NCI-H524 (cell line): ENCODE results near the gene PCDHGB5.
A peak's percentile ranks its signal among the peaks of the same experiment; 100 is the strongest.
"Not testable (repeated sequence)": the region's sequence is repeated elsewhere in the genome, so short reads cannot be mapped to it uniquely, and the experiment has no call there.

ENCODE experiments used
- DNase-seq, 2 experiments: peaks; one replicate each; lab custom pipeline; 2025; lab: John Stamatoyannopoulos, UW

Gene PCDHGB5

DNA sequence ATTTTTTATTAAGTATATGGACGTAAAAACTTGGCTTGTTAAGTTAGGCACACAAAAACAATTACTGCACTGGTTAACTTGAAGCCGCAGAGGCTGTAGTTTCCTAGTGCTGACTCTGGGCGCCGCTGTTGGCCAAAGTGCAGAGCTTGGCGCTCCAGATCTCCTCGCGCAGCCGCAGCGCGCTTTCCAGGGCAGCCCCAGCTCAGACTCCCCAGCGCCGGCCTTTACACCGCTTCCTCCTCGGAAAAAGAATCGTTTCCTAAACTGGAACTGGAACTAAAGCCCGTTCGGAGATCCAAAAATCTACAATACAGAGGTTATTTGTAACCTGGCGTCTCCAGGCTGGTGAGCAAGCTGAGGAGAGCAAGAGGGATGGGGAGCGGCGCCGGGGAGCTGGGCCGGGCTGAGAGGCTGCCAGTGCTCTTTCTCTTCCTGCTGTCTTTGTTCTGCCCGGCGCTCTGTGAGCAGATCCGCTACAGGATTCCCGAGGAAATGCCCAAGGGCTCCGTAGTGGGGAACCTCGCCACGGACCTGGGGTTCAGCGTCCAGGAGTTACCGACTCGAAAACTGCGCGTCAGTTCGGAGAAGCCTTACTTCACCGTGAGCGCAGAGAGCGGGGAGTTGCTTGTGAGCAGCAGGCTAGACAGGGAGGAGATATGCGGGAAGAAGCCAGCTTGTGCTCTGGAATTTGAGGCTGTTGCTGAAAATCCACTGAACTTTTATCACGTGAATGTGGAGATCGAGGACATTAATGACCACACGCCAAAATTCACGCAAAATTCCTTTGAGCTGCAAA lies at the start of gene PCDHGB5:
PCDHGB5 (plus strand) TSS at position 192 of the 796 bp plus-strand sequence; CDS start at position 373, 181 bp downstream.
- DNase-seq = not testable (repeated sequence)

DNA sequence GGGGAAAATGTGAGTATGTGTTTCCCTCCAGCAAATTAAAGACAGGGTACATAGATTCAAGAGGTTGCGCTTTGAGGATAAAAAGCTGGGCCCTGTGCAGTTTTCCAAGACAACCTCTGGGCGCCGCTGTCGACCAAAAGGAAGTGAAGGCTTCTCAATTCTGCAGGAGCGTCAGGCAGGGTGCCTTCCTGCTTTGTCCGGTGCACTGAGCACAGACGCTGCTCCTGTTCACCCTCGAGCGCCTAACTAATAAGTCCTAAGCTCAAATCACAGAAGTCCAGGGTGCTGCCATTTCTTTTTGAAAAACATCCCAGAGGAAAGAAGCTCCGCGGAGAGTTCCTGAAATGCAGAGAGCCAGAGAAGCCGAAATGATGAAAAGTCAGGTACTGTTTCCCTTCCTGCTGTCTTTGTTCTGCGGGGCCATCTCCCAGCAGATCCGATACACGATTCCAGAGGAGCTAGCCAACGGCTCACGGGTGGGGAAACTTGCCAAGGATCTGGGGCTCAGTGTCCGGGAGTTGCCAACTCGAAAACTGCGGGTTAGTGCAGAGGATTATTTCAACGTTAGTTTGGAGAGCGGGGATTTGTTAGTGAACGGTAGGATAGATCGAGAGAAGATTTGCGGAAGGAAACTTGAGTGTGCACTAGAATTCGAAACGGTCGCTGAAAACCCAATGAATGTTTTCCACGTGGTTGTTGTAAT lies 47.7 kb upstream of the PCDHGB5 start, which contains the start of gene PCDHGB1:
PCDHGB1 (plus strand) TSS at position 183 of the 703 bp plus-strand sequence; CDS start at position 345, 162 bp downstream.
- DNase-seq = peak; percentile 2 to 25

DNA sequence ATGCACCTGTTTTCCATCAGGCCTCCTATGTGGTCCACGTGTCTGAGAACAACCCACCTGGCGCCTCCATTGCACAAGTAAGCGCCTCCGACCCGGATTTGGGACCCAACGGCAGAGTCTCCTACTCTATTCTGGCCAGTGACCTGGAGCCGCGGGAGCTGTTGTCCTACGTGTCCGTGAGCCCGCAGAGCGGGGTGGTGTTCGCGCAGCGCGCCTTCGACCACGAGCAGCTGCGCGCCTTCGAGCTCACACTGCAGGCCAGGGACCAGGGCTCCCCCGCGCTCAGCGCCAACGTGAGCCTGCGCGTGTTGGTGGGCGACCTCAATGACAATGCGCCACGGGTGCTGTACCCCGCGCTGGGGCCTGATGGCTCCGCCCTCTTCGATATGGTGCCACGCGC lies 46.2 kb upstream of the PCDHGB5 start:
- no peak for DNase-seq

DNA sequence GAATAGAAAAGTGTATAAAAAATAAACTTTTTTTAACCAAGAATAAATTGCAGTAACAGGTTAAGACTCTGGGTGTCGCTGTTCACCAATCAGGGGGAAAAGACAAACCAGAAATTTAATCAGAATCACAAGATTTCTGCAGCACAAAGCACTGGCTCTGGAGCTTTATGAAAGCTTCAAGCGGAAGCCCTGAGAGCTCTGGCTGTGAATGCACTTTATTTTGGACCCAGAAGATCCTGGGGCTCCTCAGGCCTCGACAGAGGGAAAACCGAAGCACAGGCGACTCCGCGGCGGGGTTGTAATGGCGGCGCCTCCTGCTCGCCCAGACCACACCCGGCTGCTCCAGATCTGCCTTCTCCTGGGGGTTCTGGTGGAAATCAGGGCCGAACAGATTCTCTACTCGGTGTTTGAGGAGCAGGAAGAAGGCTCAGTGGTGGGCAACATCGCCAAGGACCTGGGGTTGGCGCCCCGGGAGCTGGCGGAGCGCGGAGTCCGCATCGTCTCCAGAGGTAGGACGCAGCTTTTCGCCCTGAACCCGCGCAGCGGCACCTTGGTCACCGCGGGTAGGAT lies 42.8 kb upstream of the PCDHGB5 start, which contains the start of gene PCDHGA4:
PCDHGA4 (plus strand) TSS at position 122 of the 570 bp plus-strand sequence; CDS start at position 209, 87 bp downstream.
- no peak for DNase-seq

DNA sequence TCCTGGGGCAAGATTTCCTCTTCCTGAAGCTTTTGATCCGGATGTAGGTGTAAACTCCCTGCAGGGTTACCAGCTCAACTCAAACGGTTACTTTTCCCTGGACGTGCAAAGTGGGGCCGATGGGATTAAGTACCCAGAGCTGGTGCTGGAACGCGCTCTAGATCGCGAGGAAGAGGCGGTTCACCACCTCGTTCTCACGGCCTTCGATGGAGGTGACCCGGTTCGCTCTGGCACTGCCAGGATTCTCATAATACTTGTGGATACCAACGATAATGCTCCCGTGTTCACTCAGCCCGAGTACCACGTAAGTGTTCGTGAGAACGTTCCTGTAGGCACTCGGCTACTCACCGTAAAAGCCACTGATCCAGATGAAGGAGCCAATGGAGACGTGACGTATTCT lies 42.1 kb upstream of the PCDHGB5 start:
- no peak for DNase-seq

DNA sequence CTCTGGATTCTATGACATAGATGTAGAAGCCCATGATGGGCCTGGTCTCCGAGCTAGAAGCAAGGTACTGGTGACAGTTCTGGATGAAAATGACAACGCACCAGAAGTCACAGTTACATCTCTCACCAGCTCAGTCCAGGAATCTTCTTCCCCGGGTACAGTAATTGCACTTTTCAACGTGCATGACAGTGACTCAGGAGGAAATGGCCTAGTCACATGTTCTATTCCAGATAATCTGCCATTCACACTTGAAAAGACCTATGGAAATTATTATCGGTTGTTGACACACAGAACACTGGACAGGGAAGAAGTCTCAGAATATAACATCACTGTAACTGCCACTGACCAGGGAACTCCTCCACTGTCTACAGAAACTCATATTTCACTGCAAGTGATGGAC lies 41.6 kb upstream of the PCDHGB5 start:
- no peak for DNase-seq

DNA sequence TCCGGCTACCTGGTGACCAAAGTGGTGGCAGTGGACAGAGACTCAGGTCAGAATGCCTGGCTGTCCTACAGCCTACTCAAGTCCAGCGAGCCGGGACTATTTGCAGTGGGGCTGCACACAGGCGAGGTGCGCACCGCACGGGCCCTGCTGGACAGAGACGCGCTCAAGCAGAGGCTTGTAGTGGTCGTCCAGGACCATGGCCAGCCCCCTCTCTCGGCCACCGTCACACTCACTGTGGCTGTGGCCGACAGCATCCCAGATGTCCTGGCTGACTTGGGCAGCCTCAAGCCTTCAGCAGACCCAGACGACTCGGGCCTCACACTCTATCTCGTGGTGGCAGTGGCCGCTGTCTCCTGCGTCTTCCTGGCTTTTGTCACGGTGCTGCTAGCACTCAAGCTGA lies 40.8 kb upstream of the PCDHGB5 start:
- no peak for DNase-seq

DNA sequence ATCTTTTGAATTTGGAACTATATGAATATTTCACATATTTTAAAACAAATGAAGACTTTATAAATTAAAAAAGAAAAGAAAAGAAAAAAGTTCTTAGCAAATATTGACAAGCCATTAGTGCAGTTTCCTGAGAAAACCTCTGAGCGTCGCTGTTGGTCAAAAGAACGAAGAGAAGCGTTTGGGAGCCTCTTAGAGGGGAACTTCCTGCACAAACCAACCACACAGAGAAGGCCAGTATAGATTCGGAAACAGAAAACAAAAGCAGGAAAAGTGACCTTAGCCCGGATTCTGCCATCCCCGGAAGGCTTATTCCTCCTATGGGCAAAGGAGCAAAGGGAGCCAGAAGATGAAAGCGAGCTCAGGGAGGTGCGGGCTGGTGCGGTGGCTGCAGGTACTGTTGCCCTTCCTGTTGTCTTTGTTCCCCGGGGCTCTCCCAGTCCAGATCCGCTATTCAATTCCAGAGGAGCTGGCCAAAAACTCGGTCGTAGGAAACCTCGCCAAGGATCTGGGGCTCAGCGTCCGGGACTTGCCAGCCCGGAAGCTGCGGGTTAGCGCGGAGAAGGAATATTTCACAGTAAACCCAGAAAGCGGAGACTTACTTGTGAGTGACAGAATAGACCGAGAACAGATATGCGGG lies 37.8 kb upstream of the PCDHGB5 start, which contains the start of gene PCDHGB2:
PCDHGB2 (plus strand) TSS at position 205 of the 637 bp plus-strand sequence; CDS start at position 347, 142 bp downstream.
- peak; percentile 41 to 54 for DNase-seq

DNA sequence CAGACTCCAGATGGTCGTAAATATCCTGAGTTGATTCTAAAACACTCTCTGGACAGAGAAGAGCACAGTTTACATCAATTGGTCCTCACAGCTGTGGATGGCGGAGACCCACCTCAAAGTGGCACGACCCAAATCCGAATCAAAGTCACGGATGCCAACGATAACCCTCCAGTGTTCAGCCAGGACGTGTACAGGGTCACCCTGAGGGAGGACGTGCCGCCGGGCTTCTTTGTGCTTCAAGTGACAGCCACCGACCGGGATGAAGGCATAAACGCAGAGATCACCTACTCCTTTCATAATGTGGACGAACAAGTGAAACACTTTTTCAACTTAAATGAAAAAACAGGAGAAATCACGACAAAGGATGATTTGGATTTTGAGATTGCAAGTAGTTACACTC lies 37.1 kb upstream of the PCDHGB5 start:
- DNase-seq = no peak

DNA sequence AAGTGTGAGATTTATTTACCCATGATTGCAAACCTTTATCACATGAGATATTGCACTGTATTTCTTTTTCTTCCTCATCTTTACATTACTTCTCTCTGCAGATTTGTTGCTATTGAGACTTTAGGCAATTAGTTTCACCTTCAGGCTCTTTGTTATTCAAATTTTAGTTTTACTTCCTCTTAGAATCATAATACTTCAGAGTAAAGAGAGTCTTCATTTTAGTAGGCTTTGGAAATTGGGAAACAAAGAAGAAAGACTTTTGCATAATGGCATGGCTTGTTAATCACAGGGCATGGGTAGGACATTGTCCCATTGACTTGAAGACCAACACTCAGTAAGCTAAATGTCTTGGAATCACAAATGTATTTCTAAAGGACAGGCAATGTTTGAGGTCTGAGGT lies 35.0 kb upstream of the PCDHGB5 start:
- no peak for DNase-seq

DNA sequence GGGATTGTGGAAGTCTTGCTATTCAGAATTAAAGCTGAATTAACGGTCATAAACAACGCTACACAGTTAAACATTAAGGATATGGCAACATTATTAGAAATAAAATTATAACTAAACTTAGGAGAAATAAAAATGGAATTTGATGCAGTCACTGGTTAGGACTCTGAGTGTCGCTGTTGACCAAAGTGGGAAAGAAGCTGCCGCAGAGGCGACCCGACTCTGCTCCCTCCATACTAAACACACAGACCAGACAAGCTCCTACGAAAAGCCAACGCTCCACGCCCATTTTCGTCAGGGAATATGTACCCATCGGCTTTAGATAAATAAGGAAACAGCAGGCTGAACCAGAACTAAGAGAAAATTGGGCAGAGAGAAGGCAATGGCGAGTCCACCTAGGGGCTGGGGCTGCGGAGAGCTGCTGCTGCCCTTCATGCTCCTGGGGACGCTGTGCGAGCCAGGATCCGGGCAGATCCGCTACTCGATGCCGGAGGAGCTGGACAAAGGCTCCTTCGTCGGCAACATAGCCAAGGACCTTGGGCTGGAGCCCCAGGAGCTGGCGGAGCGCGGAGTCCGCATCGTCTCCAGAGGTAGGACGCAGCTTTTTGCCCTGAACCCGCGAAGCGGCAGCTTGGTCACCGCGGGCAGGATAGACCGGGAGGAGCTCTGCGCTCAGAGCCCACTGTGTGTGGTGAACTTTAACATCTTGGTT lies 33.6 kb upstream of the PCDHGB5 start, which contains the start of gene PCDHGA5:
PCDHGA5 (plus strand) TSS at position 211 of the 709 bp plus-strand sequence; CDS start at position 380, 169 bp downstream.
- no peak for DNase-seq

DNA sequence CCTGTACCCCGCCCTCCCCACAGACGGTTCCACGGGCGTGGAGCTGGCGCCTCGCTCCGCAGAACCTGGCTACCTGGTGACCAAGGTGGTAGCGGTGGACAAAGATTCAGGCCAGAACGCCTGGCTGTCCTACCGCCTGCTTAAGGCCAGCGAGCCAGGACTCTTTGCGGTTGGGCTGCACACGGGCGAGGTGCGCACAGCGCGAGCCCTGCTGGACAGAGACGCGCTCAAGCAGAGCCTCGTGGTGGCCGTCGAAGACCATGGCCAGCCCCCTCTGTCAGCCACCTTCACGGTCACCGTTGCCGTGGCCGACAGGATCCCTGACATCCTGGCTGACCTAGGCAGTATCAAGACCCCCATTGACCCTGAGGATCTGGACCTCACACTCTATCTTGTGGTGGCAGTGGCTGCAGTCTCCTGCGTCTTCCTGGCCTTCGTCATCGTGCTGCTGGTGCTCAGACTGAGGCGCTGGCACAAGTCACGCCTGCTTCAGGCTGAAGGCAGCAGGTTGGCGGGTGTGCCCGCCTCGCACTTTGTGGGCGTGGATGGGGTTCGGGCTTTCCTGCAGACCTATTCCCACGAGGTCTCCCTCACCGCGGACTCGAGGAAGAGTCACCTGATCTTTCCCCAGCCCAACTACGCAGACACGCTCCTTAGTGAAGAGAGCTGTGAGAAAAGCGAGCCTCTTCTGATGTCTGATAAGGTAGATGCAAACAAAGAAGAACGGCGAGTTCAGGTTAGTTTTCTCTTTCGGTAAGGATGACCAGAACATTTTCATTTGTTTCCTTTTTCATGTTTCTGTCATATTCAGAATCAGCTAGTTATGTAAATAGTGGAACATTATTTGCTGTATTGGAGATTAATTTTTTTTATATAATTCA lies 31.5 kb upstream of the PCDHGB5 start:
- DNase-seq = no peak

DNA sequence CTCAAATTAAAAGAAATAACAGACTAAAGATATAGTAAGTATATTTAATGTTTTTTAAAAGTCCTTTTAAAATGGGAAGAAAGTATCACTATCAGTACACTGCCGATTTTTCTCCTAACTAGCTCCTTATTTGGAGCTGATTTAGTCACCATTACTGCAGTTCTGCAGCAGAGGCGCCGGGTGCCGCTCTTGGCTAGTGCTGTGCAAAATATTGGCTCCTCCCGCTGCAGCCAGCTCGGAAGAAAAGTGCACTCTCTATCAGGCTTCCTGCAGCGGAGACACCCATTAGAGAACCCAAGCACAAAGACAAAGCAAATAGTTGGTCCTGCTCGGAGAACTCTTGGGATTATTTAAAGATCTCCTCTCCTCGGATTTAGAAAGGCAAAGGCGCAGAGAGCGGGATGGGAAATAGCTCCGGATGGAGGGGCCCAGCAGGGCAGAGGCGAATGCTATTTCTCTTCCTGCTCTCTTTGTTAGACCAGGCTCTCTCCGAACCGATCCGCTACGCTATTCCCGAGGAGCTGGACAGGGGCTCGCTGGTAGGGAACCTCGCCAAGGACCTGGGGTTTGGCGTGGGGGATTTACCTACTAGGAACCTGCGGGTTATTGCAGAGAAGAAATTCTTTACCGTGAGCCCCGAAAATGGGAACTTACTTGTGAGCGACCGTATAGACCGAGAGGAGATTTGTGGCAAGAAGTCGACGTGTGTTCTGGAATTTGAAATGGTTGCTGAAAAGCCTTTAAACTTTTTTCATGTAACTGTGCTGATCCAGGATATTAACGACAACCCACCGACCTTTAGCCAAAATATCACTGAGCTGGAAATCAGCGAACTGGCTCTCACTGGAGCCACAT lies 27.5 kb upstream of the PCDHGB5 start, which contains the start of gene PCDHGB3:
PCDHGB3 (plus strand) TSS at position 249 of the 855 bp plus-strand sequence; CDS start at position 402, 153 bp downstream.
- DNase-seq = no peak

DNA sequence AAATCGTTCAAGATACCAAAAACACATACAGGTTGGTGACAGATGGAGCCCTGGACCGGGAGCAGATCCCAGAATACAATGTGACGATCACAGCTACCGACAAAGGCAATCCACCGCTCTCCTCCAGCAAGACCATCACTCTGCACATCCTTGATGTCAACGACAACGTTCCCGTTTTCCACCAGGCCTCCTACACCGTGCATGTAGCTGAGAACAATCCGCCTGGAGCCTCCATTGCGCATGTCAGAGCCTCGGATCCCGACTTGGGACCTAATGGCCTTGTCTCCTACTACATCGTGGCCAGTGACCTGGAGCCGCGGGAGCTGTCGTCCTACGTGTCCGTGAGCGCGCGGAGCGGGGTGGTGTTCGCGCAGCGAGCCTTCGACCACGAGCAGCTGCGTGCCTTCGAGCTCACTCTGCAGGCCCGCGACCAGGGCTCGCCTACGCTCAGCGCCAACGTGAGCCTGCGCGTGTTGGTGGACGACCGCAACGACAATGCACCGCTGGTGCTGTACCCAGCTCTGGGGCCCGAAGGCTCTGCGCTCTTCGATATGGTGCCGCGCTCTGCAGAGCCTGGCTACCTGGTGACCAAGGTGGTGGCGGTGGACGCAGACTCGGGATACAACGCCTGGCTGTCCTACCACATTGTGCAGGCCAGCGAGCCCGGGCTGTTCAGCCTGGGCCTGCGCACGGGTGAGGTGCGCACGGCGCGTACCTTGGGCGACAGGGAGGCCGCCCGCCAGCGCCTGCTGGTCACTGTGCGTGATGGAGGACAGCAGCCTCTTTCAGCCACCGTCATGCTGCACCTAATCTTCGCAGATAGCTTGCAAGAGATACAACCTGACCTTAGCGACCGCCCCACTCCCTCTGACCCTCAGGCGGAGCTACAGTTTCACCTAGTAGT lies 25.9 kb upstream of the PCDHGB5 start:
- DNase-seq = no peak

DNA sequence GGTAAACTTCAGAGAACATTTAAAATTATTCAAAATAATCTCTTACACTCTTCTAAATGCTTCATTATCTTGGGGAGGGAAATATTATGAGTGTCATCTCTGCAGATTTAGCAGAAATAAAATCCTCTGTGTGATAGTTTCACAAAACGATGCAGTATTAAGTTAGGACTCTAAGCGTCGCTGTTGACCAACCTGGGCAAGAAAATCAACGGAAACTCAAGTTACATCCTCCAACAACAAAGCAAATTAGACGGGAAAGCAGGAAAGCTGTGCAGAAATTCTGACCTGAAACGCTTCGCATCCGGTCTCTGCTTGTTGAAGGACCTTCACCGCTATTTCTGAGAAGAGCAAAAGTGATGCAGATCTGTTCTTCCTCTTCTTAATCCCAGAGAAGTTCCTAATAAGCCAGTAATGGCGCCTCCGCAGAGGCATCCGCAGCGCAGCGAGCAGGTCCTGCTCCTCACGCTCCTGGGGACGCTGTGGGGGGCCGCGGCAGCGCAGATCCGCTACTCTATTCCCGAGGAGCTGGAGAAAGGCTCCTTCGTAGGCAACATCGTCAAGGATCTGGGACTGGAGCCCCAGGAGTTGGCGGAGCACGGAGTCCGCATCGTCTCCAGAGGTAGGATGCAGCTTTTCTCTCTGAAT lies 24.0 kb upstream of the PCDHGB5 start, which contains the start of gene PCDHGA6:
PCDHGA6 (plus strand) TSS at position 219 of the 645 bp plus-strand sequence; CDS start at position 412, 193 bp downstream.
- no peak for DNase-seq

DNA sequence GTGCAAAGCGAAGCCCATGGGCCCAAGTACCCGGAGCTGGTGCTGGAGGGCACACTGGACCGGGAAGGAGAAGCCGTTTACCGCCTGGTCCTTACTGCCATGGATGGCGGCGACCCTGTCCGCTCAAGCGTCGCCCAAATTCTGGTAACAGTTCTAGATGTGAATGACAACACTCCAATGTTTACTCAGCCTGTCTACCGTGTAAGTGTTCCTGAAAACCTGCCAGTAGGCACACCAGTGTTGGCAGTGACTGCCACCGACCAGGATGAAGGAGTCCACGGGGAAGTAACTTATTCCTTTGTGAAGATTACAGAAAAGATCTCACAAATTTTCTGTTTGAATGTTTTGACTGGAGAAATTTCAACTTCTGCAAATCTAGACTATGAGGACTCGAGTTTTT lies 23.1 kb upstream of the PCDHGB5 start:
- DNase-seq = no peak

DNA sequence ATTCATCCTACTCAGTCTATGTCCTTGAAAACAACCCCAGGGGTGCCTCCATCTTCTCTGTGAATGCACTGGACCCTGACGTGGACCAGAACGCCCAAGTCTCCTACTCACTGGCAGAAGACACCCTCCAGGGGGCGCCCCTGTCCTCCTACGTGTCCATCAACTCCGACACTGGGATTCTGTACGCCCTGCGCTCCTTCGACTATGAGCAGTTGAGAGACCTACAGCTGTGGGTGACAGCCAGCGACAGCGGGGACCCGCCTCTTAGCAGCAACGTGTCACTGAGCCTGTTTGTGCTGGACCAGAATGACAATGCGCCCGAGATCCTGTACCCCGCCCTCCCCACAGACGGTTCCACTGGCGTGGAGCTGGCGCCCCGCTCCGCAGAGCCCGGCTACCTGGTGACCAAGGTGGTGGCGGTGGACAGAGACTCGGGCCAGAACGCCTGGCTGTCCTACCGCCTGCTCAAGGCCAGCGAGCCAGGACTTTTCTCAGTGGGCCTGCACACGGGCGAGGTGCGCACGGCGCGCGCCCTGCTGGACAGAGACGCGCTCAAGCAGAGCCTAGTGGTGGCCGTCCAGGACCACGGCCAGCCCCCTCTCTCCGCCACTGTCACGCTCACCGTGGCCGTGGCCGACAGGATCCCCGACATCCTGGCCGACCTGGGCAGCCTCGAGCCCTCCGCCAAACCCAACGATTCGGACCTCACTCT lies 22.1 kb upstream of the PCDHGB5 start:
- DNase-seq = not testable (repeated sequence)
